KMS-11 (cell line): ENCODE results near the gene MAP2K1.
"Not testable (repeated sequence)": the region's sequence is repeated elsewhere in the genome, so short reads cannot be mapped to it uniquely, and the experiment has no call there.

Source experiments
- H2AFZ ChIP-seq: fragments of 200-600 bp; sonication (generic); 2 replicates; pipeline ENCODE4 v1.6.1; 2016; ENCODE audit warnings: antibody characterized with exemption, mixed run types, low read depth
- H3K27ac ChIP-seq: fragments of 200-600 bp; sonication (generic); 2 replicates; pipeline ENCODE4 v1.6.1; 2016; ENCODE audit warnings: mild to moderate bottlenecking, mixed run types
- H3K27me3 ChIP-seq: fragments of 200-600 bp; sonication (generic); 2 replicates; pipeline ENCODE4 v1.6.1; 2017; ENCODE audit warnings: mild to moderate bottlenecking, low read depth, mixed run types, moderate library complexity; ENCODE audit not compliant: insufficient read depth
- H3K36me3 ChIP-seq: fragments of 200-600 bp; sonication (generic); 2 replicates; pipeline ENCODE4 v1.6.1; 2017; ENCODE audit warnings: mild to moderate bottlenecking, mixed run types; ENCODE audit not compliant: insufficient read depth
- H3K4me1 ChIP-seq: fragments of 200-600 bp; sonication (generic); 2 replicates; pipeline ENCODE4 v1.6.1; 2016; ENCODE audit warnings: mild to moderate bottlenecking, low read depth, mixed run types; ENCODE audit not compliant: poor library complexity, severe bottlenecking
- H3K4me2 ChIP-seq: fragments of 200-600 bp; sonication (generic); 2 replicates; pipeline ENCODE4 v1.7.0; 2016; ENCODE audit warnings: mild to moderate bottlenecking, mixed run types
- H3K4me3 ChIP-seq: fragments of 200-600 bp; sonication (generic); IDR thresholded peaks from 2 replicates; pipeline ENCODE4 v1.6.1; 2017; ENCODE audit warnings: low read depth, low read length, mixed read lengths; ENCODE audit not compliant: insufficient read depth
- H3K79me2 ChIP-seq: fragments of 200-600 bp; sonication (generic); 2 replicates; pipeline ENCODE4 v1.6.1; 2016; ENCODE audit warnings: low read depth, mixed run types; ENCODE audit not compliant: insufficient read depth
- H3K9ac ChIP-seq: fragments of 200-600 bp; sonication (generic); 2 replicates; pipeline ENCODE4 v1.6.1; 2016; ENCODE audit warnings: mild to moderate bottlenecking, mixed run types
- H4K20me1 ChIP-seq: fragments of 200-600 bp; sonication (generic); 2 replicates; pipeline ENCODE4 v1.6.1; 2016; ENCODE audit warnings: mild to moderate bottlenecking, mixed run types; ENCODE audit not compliant: insufficient read depth
- CTCF ChIP-seq: fragments of 200-600 bp; sonication (generic); conservative IDR thresholded peaks from 2 replicates; pipeline ENCODE4 v1.6.1; 2017; ENCODE audit warnings: low read depth, mild to moderate bottlenecking, antibody characterized with exemption, low read length, moderate library complexity, mixed read lengths

MAP2K1 gene

GRCh38 chr15:66452971-66453580 lies 66.4 kb downstream of the MAP2K1 start:
- Histone ChIP-seq H3K4me2 (no peak overlapping the region), H2AFZ (no peak overlapping the region), H3K36me3 (no peaks in the 10 kb centered on the region), H3K4me3 (no peak overlapping the region), H3K9ac (no peak overlapping the region), H3K27ac (no peak overlapping the region), H3K4me1 (no peaks in the 10 kb centered on the region), H3K27me3 (no peaks in the 10 kb centered on the region), H3K79me2 (no peaks in the 10 kb centered on the region), H4K20me1 (no peaks in the 10 kb centered on the region)
- no peak for TF ChIP-seq CTCF

GRCh38 chr15:66454143-66454542 lies 67.4 kb downstream of the MAP2K1 start:
- no peak overlapping the region for H3K4me2 ChIP-seq
- H3K27ac ChIP-seq, result no peak overlapping the region
- H3K27me3 ChIP-seq, result no peaks in the 10 kb centered on the region

GRCh38 chr15:66456211-66456610 lies 69.5 kb downstream of the MAP2K1 start:
- no peak for TF ChIP-seq CTCF
- no peaks in the 10 kb centered on the region for H3K36me3 ChIP-seq
- no peaks in the 10 kb centered on the region for H3K79me2 ChIP-seq
- no peak overlapping the region for H3K27ac ChIP-seq
- H3K27me3 ChIP-seq, result no peaks in the 10 kb centered on the region
- H2AFZ ChIP-seq, result no peak overlapping the region
- no peak overlapping the region for H3K4me2 ChIP-seq
- no peak overlapping the region for H3K4me3 ChIP-seq
- H3K9ac ChIP-seq, result no peak overlapping the region
- no peaks in the 10 kb centered on the region for H4K20me1 ChIP-seq
- no peaks in the 10 kb centered on the region for H3K4me1 ChIP-seq

More at GRCh38 chr15:66454143-66454542, 67.4 kb downstream of the MAP2K1 start:
- H3K79me2 ChIP-seq, result no peaks in the 10 kb centered on the region
- H3K9ac ChIP-seq, result no peak overlapping the region
- no peaks in the 10 kb centered on the region for H3K4me1 ChIP-seq
- H3K4me3 ChIP-seq, result no peak overlapping the region
- no peak overlapping the region for H2AFZ ChIP-seq
- no peaks in the 10 kb centered on the region for H3K36me3 ChIP-seq
- TF ChIP-seq CTCF, result no peak
- H4K20me1 ChIP-seq, result no peaks in the 10 kb centered on the region

- no peaks in the 10 kb centered on the region for H3K27me3 ChIP-seq
- H3K4me2 ChIP-seq, result no peak overlapping the region
- H3K4me3 ChIP-seq, result no peak overlapping the region
- no peak overlapping the region for H2AFZ ChIP-seq
- no peaks in the 10 kb centered on the region for H3K79me2 ChIP-seq
- no peak overlapping the region for H3K9ac ChIP-seq
- H3K4me1 ChIP-seq, result no peaks in the 10 kb centered on the region
- no peaks in the 10 kb centered on the region for H3K36me3 ChIP-seq
- H3K27ac ChIP-seq, result no peak overlapping the region
- TF ChIP-seq CTCF, result no peak
- no peaks in the 10 kb centered on the region for H4K20me1 ChIP-seq
These were observed 73.3 kb downstream of the MAP2K1 start for GRCh38 chr15:66459818-66460615.

GRCh38 chr15:66461294-66461693 lies 74.6 kb downstream of the MAP2K1 start:
- not testable (repeated sequence) for H4K20me1 ChIP-seq, H3K27me3 ChIP-seq, H3K27ac ChIP-seq, H3K36me3 ChIP-seq, H3K4me1 ChIP-seq, H3K4me2 ChIP-seq, H2AFZ ChIP-seq, H3K4me3 ChIP-seq, H3K79me2 ChIP-seq, H3K9ac ChIP-seq
